ENCODE results near the gene C10orf62.
"Not testable (repeated sequence)": the region's sequence is repeated elsewhere in the genome, so short reads cannot be mapped to it uniquely, and the experiment has no call there.

C10orf62 gene

DNA sequence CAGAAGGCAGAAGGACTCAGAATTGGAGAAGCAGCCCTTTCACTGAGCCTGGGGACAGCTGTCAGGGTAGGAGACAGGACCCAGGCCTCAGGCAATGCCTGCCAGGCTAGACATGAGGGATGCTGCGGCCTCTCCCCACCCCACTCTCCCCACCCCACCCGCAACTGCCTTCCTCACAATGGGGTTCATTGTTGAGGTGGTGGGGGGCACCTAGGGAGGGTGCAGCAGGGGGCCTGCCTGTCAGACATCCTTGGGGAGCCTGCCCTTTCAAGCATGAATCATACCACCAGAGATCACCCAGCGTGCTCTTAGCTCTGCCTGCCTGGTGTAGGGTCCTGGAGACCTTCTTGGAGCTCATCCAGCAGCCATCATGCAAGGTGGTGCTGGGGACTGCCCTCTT lies at the start of gene C10orf62:
Gene C10orf62, plus strand, starts transcription at position 243 of the 400 bp plus-strand sequence. CDS start 177 bp downstream, outside the sequence.
- DNase-seq: no peak

DNA sequence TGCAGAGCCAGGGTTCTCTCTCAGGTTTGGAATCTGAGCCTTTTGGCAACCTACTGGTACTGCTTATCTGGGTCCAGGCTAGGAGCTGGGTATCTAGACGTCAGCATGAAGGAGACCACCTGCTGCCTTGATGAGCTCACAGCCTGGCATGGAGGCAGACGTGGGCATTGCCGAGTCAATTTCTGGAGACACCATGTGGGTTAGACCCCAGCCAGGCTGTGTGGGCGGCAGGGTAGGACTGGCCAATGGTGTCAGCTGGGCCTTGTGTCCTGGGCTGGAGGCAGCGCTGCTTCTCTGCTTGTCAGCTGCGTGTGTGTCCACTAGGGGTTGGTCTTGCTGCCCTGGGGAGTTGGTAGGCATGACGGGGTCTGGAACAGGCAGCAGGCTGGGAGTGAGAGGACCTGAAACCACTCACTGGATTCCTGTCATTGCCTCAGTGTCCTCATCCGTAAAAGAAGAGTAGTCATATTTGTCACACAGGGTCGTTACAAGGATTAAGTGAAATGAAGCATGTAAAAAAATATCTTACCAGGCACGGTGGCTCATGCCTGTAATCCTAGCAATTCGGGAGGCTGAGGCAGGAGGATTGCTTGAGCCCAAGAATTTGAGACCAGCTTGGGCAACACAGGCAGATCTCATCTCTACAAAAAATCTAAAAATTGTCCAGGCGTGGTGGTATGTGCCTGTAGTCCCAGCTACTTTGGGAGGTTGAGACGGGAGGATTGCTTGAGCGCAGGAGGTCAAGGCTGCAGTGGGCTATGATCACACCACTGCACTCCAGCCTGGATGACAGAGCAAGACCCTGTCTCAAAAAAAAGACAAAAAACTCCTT lies 48.6 kb upstream of the C10orf62 start:
- peak; percentile 26 for DNase-seq

DNA sequence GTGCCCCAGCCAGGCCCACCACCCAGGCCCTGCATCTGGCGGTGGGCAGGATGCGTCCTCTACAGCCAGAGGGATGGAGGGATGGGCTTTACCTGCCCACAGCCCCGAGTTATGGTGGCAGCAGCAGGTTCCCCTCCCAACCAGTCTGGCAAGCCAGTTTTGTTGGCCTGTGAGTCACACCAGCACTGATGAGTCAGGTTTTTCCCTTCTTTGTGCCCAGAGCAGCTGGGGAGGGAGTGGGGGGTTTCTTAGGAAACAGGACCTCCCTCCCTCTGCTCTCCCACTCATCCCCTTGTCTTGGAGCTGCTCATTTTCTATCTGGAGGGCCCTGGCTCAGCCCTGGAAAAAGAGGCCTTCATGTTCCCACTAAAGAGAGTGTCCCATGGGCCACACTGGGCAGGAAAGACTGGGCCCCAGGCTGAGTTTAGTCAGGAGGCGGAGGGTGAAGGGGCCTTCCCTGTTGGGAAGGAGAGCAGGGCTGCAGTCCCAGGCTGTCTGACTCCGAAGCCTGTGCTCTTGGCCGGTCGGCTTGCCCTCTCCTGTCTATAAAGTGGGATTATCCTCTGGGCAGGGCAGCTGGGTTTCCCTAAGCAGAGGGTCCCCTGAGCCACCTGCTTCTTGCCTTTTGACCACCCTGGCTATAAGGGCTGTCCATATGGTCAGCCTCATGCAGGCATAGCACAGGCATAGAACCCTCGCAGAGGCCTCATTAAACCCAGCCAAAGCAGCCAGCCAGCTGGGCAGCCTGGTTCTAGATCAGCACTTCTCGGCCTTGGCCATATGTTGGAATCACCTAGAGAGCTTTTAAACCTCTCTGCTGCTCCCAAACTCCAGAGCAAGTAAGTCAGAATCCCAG lies 47.1 kb upstream of the C10orf62 start:
- DNase-seq: peak; percentile 87

DNA sequence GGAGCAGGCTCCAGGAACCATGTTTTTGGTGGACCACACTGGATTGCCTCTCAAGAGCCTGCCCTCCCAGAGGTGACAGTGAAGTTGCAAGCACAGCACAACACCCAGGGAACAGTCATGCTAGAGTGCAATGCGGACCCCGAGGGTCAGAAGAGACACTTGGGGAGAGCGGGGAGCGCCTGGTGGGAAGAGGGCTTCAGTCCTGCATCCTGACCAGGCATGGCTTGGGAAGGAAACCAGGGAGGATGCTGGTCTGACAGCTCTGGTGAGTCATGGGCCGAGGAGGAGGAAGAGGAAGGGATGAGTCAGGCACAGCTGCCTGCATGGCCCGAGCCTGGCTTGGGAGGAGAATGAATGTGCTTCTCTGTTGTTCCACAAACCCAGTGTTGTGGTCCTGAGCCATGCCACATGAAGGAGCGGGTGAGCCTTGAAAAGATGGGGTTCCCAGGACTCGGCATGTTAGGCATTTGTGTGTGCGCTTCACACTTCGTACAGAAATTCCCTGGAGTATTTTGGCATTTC lies 46.4 kb upstream of the C10orf62 start:
- DNase-seq: peak; percentile 93

- DNase-seq: no peak
These were observed 42.9 kb upstream of the C10orf62 start for GRCh38 chr10:97546456-97547270.

- no peak for DNase-seq
These were observed 42.3 kb upstream of the C10orf62 start for GRCh38 chr10:97547271-97547600.

- no peak for DNase-seq
These were observed 41.6 kb upstream of the C10orf62 start for GRCh38 chr10:97547962-97548361.

DNA sequence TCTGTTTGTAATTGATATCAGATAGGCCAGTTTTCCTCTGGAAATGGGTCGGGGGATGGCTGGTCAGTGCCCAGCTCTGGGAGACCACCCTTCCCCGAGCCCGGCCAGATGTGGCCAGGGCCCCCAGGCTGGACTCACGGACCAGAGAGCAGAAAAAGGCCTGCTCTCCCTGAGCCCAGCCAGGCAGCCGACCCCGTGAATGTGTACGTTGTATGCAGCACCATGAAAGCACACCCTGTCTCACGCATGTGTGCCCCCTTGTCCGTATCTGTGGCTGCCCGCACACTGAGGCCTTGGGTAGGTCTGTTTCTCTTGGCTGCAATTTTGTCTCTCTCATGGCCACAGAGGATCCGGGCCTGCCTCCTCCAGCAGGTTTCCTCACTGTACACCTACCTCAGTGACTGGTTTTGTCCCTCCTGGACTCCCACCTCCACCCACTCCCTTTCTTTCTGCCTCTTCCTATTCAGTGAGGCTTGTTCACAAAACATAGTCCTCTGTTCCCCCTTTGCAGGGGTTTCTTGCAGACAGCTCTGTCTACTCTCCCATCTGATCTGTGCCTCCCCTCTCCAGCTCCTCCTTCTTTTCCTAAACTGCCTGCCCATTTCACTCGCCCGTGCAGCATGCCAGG lies 40.6 kb upstream of the C10orf62 start:
- no peak for DNase-seq

GRCh38 chr10:97549587-97550322 lies 39.8 kb upstream of the C10orf62 start:
- no peak for DNase-seq

DNA sequence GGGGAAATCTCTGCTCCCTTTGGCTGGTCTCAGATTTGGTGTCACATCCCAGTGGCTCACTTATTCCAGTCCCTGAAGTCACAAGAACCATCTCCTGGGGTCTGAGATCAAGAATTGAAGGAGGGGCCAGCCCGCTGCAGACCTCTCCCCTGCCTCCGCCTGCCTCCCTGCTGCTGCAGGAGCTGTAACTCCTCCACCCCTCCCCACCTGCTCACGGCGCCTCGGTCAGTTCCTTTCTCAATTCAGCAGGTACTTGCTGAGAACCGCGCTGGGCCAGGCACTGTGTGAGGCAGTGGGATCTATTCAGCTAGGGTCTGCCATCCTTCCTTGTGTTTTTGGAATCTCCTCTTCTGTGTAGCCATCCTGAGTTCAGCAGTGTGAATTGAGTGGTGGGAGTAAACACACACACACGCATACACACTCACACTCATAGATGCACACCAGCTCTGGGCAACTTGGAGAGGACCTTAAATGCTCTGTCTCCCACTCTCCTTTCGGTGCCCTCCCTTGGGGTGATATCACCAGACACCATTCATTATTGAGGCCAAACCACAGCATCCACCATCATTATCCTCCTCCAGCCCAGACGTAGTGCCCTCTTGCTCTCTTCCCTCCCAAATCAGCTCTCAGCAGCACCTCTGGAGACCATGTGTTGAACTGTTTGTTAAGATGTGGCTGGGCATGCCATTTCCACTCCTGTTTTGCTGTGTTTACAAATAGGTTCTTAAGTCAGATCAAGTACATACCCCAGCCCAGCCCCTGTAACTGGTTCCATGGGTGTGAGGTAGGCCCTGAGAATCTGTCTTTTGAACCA lies 39.0 kb upstream of the C10orf62 start:
- DNase-seq: no peak

- no peak for DNase-seq
These were observed 38.2 kb upstream of the C10orf62 start for GRCh38 chr10:97551271-97551670.

- peak; percentile 46 for DNase-seq
These were observed 35.9 kb upstream of the C10orf62 start for GRCh38 chr10:97553575-97554031.

DNA sequence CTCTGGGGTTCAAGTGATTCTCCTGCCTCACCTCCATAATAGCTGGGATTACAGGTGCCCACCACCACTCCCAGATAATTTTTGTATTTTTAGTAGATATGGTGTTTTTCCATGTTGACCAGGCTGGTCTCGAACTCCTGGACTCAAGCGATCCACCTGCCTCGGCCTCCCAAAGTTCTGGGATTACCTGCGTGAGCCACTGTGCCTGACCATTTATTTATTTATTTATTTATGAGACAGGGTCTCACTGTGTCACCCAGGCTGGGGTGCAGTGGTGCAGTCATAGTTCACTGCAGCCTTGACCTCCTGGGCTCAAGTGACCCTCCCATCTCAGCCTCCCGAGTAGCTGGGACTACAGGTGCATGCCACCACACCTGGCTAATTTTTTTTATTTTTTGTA lies 35.2 kb upstream of the C10orf62 start:
- DNase-seq: not testable (repeated sequence)

- not testable (repeated sequence) for DNase-seq
These were observed 34.0 kb upstream of the C10orf62 start for GRCh38 chr10:97555541-97555940.

- DNase-seq: not testable (repeated sequence)
These were observed 28.7 kb upstream of the C10orf62 start for GRCh38 chr10:97560731-97561381.

DNA sequence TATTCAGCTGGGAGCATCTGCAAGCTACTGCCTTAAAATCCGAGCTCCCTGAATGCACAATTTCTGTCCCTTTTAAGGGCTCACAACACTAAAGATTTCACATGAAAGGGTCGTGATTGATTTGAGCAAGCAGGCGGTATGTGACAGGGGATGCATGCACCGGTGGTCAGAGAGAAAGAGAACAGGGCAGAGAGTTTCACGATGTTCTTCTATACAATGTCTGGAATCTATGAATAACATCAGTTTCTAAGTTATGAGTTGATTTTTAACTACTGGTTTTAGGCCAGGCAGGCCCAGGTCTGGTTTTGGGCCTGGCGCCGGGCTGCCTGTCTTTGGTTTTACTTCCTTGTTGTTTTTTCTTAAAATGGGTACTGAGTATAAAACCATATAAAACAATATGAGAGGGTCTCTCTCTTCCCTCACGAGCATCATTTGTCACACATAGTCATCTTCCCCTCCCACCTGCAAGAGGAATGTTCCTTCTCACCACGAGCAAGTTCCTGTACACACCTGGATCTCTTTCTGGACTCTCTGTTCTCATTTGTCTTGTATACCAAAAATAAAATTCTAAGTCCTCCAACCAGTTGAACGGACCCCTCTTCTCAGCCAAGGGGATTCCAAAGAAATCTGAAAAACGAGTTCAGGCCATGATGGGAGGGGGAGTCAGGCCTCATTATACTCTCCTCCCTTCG lies 28.0 kb upstream of the C10orf62 start:
- DNase-seq: not testable (repeated sequence)

GRCh38 chr10:97562329-97562728 lies 27.2 kb upstream of the C10orf62 start:
- DNase-seq: not testable (repeated sequence)

DNA sequence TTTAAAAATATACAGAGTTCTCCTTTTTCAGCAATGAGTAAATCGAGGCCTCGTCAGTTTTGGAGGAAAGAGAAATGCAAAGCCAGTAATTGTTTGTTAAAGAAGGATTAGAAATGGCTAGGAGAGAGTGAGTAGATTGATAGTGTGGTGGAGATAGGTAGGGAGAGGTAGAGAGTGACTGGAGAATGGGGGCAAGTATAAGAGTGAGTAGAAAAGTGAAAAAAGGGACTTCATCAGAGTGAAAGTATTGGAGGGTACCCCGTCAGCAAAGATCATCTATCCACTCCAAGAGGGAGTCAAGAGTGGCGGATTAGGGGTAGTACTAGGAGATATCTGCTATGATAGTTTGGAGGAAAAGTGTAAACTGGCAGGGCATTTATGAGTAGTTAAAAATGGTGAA lies 26.2 kb upstream of the C10orf62 start:
- no peak for DNase-seq

GRCh38 chr10:97564776-97565175 lies 24.7 kb upstream of the C10orf62 start:
- no peak for DNase-seq

Data from inflammatory macrophage treated with lipopolysaccharide for 4 hours (primary cell).